G401 (cell line): ENCODE data around the gene LSM7. TPM values are rescaled to one million over a fixed set of nuclear protein-coding genes. Genes with fewer than 3 reads are reported as not detected.

Source experiments
- total RNA-seq: library from RNA; depleted of rRNA; stranded (reverse); fragments of >200 nt; shearing (Covaris generic); gene quantifications from 2 replicates; pipeline ENCODE4 v1.2.3, GENCODE V29; 2014; rRNA removed

The LSM7 gene
- total RNA-seq, 1 experiment from 2014 or later = 400 TPM

Other genes with a start within 250 kb of the LSM7 start
- gene MOB3A, start 232.3 kb downstream of the LSM7 start, total RNA-seq = 20.6 and 29.0 TPM in 2 replicates
- gene IZUMO4, start 231.7 kb downstream of the LSM7 start, total RNA-seq = 0.25 and 4.0 TPM in 2 replicates
- 195 and 235 TPM in 2 replicates for gene AP3D1, start 177.0 kb downstream of the LSM7 start, total RNA-seq
- 12.1 and 14.8 TPM in 2 replicates for gene DOT1L, start 164.7 kb downstream of the LSM7 start, total RNA-seq
- gene PLEKHJ1, start 92.3 kb downstream of the LSM7 start, total RNA-seq = 172 and 182 TPM in 2 replicates
- gene SF3A2, start 91.8 kb downstream of the LSM7 start, total RNA-seq = 21.9 and 33.0 TPM in 2 replicates
- gene AMH, start 79.3 kb downstream of the LSM7 start, total RNA-seq = 2.6 and 4.6 TPM in 2 replicates
- 2.5 TPM in 1 of 2 replicates, not detected in the other for gene JSRP1, start 72.2 kb downstream of the LSM7 start, total RNA-seq
- not detected in 2 replicates for gene PEAK3, start 46.4 kb downstream of the LSM7 start, total RNA-seq
- not detected in 2 replicates for gene LINGO3, start 20.4 kb downstream of the LSM7 start, total RNA-seq
- 31.6 and 36.5 TPM in 2 replicates for gene SPPL2B, start 98 bp upstream of the LSM7 start, total RNA-seq
- gene TMPRSS9, start 31.7 kb upstream of the LSM7 start, total RNA-seq = 0.17 TPM in 1 of 2 replicates, not detected in the other
- gene TIMM13, start 99.0 kb upstream of the LSM7 start, total RNA-seq = 79.4 and 104 TPM in 2 replicates
- gene LMNB2, start 128.4 kb upstream of the LSM7 start, total RNA-seq = 216 and 321 TPM in 2 replicates
- gene GADD45B, start 147.5 kb upstream of the LSM7 start, total RNA-seq = 39.5 and 44.2 TPM in 2 replicates